HG02973 (cell line): ENCODE measurements around the gene POLDIP3.
"Not testable (repeated sequence)": the region's sequence is repeated elsewhere in the genome, so short reads cannot be mapped to it uniquely, and the experiment has no call there.

ENCODE experiments used
- ATAC-seq: cut with Tn5 transposase; IDR thresholded peaks from one replicate; pipeline ENCODE4 v1.9.1; 2021; ENCODE audit warnings: moderate library complexity; ENCODE audit not compliant: unreplicated experiment

Gene POLDIP3

GRCh38 chr22:42562279-42562678 is 52.4 kb downstream of the POLDIP3 start:
- ATAC-seq, result no peak

- ATAC-seq, result no peak
Observed at GRCh38 chr22:42561856-42562255, 52.8 kb downstream of the POLDIP3 start.

GRCh38 chr22:42560781-42561180 is 53.9 kb downstream of the POLDIP3 start:
- ATAC-seq, result no peak

GRCh38 chr22:42560381-42560780 is 54.3 kb downstream of the POLDIP3 start:
- ATAC-seq, result no peak

GRCh38 chr22:42553475-42554361 is 61.0 kb downstream of the POLDIP3 start, which contains the start of gene SERHL2:
SERHL2 (plus strand) TSS chr22:42553956; CDS start chr22:42554021, 65 bp downstream.
- peak; percentile 61 for ATAC-seq

- ATAC-seq, result not testable (repeated sequence)
Observed at GRCh38 chr22:42552294-42552647, 62.4 kb downstream of the POLDIP3 start.

- no peak for ATAC-seq
Observed at GRCh38 chr22:42549331-42550060, 65.2 kb downstream of the POLDIP3 start.

- no peak for ATAC-seq
Observed at GRCh38 chr22:42548597-42549330, 65.9 kb downstream of the POLDIP3 start.

- not testable (repeated sequence) for ATAC-seq
Observed at GRCh38 chr22:42548126-42548525, 66.6 kb downstream of the POLDIP3 start.

GRCh38 chr22:42547562-42547961 is 67.1 kb downstream of the POLDIP3 start:
- no peak for ATAC-seq

- no peak for ATAC-seq
Observed at GRCh38 chr22:42544686-42545085, 70.0 kb downstream of the POLDIP3 start.

GRCh38 chr22:42539236-42539771 is 75.4 kb downstream of the POLDIP3 start:
- not testable (repeated sequence) for ATAC-seq

- peak; percentile 43 for ATAC-seq
Observed at GRCh38 chr22:42537199-42537831, 77.4 kb downstream of the POLDIP3 start.

GRCh38 chr22:42536634-42537033 is 78.0 kb downstream of the POLDIP3 start:
- ATAC-seq, result not testable (repeated sequence)

GRCh38 chr22:42536166-42536565 is 78.5 kb downstream of the POLDIP3 start:
- no peak for ATAC-seq

- ATAC-seq, result not testable (repeated sequence)
Observed at GRCh38 chr22:42535082-42535731, 79.5 kb downstream of the POLDIP3 start.
